Parathyroid adenoma (tissue), 2 donors: ENCODE measurements around the gene FRMD5.

Source experiments
- H2AFZ ChIP-seq: fragments of 300-600 bp; sonication (generic); one replicate; pipeline ENCODE4 v1.7.0; 2017; ENCODE audit warnings: antibody characterized with exemption, mild to moderate bottlenecking
- H3K27ac ChIP-seq: fragments of 300-600 bp; sonication (generic); one replicate; pipeline ENCODE4 v1.7.0; 2017
- H3K27me3 ChIP-seq: fragments of 300-600 bp; sonication (generic); one replicate; pipeline ENCODE4 v1.7.0; 2017; ENCODE audit warnings: low read length; ENCODE audit not compliant: control insufficient read depth, insufficient read depth
- H3K36me3 ChIP-seq: fragments of 300-600 bp; sonication (generic); one replicate; pipeline ENCODE4 v1.7.0; 2017; ENCODE audit warnings: low read length; ENCODE audit not compliant: control insufficient read depth, insufficient read depth
- H3K4me1 ChIP-seq: fragments of 300-600 bp; sonication (generic); one replicate; pipeline ENCODE4 v1.7.0; 2017; ENCODE audit warnings: control low read depth
- H3K4me2 ChIP-seq: fragments of 300-600 bp; sonication (generic); one replicate; pipeline ENCODE4 v1.7.0; 2017; ENCODE audit warnings: low read length
- H3K4me3 ChIP-seq: fragments of 300-600 bp; sonication (generic); one replicate; pipeline ENCODE4 v1.7.0; 2017; ENCODE audit warnings: low read depth, low read length
- H3K79me2 ChIP-seq: fragments of 300-600 bp; sonication (generic); one replicate; pipeline ENCODE4 v1.7.0; 2017; ENCODE audit warnings: control low read depth
- H3K9ac ChIP-seq: fragments of 300-600 bp; sonication (generic); one replicate; pipeline ENCODE4 v1.7.0; 2017; ENCODE audit warnings: mild to moderate bottlenecking
- H3K9me3 ChIP-seq: fragments of 300-600 bp; sonication (generic); one replicate; pipeline ENCODE4 v1.7.0; 2017; ENCODE audit warnings: low read length; ENCODE audit not compliant: control insufficient read depth
- TF ChIP-seq, protein P1 (sequence below): fragments of 300-600 bp; sonication (generic); IDR thresholded peaks from one replicate; pipeline ENCODE4 v1.7.0; 2017; ENCODE audit warnings: antibody characterized with exemption, mild to moderate bottlenecking
- donor health status: primary hyperparathyroidism.

Gene FRMD5

DNA sequence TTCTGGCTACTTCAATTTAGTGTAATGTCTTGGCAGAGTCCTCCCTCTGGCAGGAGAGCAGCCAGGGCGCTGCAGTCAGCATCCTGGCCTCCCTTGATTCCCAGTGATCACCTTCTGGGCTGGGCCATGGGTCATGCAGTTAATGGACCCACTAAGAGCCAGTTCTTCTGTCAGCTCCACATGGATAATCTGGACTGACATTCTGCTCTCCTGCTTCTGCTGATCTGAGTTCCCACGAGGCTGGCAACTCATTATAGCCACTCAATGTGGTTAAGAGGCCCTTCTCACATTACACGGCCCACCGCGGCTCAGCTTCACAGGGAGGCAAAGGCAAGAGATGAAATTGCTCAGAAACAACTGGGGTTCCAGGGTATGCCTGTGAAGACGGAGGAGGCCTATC, 274.3 kb downstream of the FRMD5 start:
- H3K27ac ChIP-seq, result no peak overlapping the region
- no peak overlapping the region for H3K4me3 ChIP-seq
- H3K27me3 ChIP-seq, result no peaks in the 10 kb centered on the region
- no peaks in the 10 kb centered on the region for H3K4me1 ChIP-seq
- no peak overlapping the region for H3K4me2 ChIP-seq
- H3K9me3 ChIP-seq, result no peaks in the 10 kb centered on the region
- no peaks in the 10 kb centered on the region for H3K36me3 ChIP-seq
- H3K79me2 ChIP-seq, result no peaks in the 10 kb centered on the region
- H3K9ac ChIP-seq, result no peak overlapping the region
- TF ChIP-seq, protein P1, sequence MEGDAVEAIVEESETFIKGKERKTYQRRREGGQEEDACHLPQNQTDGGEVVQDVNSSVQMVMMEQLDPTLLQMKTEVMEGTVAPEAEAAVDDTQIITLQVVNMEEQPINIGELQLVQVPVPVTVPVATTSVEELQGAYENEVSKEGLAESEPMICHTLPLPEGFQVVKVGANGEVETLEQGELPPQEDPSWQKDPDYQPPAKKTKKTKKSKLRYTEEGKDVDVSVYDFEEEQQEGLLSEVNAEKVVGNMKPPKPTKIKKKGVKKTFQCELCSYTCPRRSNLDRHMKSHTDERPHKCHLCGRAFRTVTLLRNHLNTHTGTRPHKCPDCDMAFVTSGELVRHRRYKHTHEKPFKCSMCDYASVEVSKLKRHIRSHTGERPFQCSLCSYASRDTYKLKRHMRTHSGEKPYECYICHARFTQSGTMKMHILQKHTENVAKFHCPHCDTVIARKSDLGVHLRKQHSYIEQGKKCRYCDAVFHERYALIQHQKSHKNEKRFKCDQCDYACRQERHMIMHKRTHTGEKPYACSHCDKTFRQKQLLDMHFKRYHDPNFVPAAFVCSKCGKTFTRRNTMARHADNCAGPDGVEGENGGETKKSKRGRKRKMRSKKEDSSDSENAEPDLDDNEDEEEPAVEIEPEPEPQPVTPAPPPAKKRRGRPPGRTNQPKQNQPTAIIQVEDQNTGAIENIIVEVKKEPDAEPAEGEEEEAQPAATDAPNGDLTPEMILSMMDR, result no peak
- no peak overlapping the region for H2AFZ ChIP-seq

DNA sequence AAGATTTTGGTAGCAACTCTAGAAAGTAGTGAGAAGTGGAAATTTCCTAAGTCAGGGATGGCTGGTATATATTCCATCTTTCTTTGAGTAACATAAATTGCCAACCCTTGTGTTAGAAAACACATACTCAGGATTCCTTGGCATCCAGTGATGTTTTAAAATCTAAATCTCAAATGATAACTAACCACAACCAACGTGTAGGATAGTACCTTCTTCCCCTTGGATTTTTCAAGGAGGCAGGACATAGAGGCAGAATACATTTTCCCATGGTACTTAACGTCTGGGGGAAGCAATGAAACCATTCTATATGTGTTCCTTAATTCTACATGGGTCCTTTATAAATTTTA, 274.8 kb downstream of the FRMD5 start:
- no peaks in the 10 kb centered on the region for H3K4me1 ChIP-seq
- no peak overlapping the region for H3K9ac ChIP-seq
- no peaks in the 10 kb centered on the region for H3K9me3 ChIP-seq
- TF ChIP-seq, protein P1, result no peak
- H3K79me2 ChIP-seq, result no peaks in the 10 kb centered on the region
- no peak overlapping the region for H3K27ac ChIP-seq
- no peaks in the 10 kb centered on the region for H3K36me3 ChIP-seq
- no peaks in the 10 kb centered on the region for H3K27me3 ChIP-seq
- H3K4me3 ChIP-seq, result no peak overlapping the region
- no peak overlapping the region for H3K4me2 ChIP-seq
- H2AFZ ChIP-seq, result no peak overlapping the region

DNA sequence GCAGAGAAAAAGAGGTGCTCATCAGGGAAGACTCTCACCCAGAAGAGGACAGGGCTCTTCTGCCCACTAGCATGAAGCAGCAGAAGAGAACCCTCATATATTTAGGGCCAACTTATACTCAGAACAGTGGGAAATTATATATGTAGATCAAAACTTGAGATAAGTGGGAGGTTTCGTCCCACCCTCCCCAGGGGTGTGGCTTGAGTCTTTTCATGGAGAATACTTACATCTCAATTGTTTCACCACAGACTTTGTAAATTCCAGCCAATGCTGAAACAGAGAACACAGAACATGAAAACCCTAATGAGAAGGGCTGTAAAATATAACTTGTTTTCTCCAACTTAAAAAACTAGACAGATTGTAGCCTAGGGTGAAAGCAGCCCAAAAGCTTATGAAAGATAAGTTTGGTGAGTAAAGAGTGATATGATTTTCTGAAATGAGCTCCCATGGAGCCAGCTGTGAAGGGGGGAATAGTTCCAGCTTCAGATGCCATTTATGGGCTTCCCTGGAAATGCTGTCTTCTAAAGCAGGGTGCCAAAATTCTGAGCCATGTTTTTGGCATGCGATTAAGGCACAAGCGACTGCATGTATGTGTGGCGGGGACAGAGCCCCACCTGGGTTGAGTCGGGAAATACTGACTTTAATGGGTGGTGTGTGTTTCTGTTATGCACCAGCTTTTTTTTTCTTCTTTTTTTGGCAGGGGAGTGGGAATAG, 275.4 kb downstream of the FRMD5 start:
- Histone ChIP-seq H3K4me2 (no peak overlapping the region), H3K4me3 (no peak overlapping the region), H3K9me3 (no peaks in the 10 kb centered on the region), H2AFZ (no peak overlapping the region), H3K9ac (no peak overlapping the region), H3K36me3 (no peaks in the 10 kb centered on the region), H3K4me1 (no peaks in the 10 kb centered on the region), H3K27ac (no peak overlapping the region), H3K79me2 (no peaks in the 10 kb centered on the region), H3K27me3 (no peaks in the 10 kb centered on the region)
- TF ChIP-seq, protein P1, result no peak

DNA sequence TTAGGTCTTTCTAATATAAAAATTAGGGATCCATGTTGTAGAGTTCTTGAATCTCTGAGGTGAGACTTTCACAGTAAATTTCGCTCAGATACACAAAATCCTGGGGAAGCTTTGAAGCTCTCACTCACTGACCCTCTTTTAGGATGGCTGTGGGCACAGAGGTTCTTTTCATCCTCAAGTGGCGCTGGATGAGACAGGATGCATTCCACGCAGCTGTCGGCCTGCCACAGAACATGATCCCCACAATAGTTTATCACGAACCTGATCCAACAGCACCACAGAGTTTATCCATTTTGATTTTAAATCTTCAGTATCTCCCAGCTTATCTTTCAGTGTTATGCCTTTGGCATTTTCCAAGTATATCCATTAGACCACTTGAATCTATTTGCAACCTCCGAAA, 276.4 kb downstream of the FRMD5 start:
- no peaks in the 10 kb centered on the region for H3K9me3 ChIP-seq
- no peak overlapping the region for H3K9ac ChIP-seq
- no peaks in the 10 kb centered on the region for H3K79me2 ChIP-seq
- H3K4me1 ChIP-seq, result no peaks in the 10 kb centered on the region
- H3K27ac ChIP-seq, result no peak overlapping the region
- H3K4me2 ChIP-seq, result no peak overlapping the region
- TF ChIP-seq, protein P1, result no peak
- no peak overlapping the region for H2AFZ ChIP-seq
- no peaks in the 10 kb centered on the region for H3K36me3 ChIP-seq
- no peaks in the 10 kb centered on the region for H3K27me3 ChIP-seq
- no peak overlapping the region for H3K4me3 ChIP-seq

DNA sequence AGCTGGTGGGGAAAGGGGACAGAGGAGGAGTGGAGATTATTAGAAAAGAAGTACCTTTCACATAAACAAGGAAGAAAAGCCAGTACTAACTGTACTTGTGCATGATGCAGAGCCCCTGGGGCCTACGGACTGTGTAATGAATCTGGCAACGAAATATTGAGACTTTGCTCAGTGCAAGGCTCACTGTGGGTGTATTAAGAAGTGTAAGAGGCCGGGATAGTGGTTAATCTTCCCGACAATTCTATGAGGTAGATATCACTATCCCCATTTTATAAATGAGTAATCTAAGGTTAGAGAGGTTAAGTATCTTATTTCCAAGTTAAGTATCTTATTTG, 278.8 kb downstream of the FRMD5 start:
- Histone ChIP-seq H3K4me2 (no peak overlapping the region), H3K27me3 (no peaks in the 10 kb centered on the region), H3K36me3 (no peaks in the 10 kb centered on the region), H2AFZ (no peak overlapping the region), H3K9ac (no peak overlapping the region), H3K4me1 (no peaks in the 10 kb centered on the region), H3K27ac (no peak overlapping the region), H3K9me3 (no peaks in the 10 kb centered on the region), H3K4me3 (no peak overlapping the region), H3K79me2 (no peaks in the 10 kb centered on the region)
- TF ChIP-seq, protein P1, result no peak
